DND-41 (cell line): ENCODE data around the gene PCBP4.

Experiments
- ATAC-seq: fragments of 200-7000 bp; cut with Tn5 transposase; 3 replicates; pipeline ENCODE4 v1.9.1; 2021; ENCODE audit warnings: low read depth; ENCODE audit not compliant: insufficient read depth
- DNase-seq: peaks from one replicate; pipeline ENCODE4 v3.0.0-alpha.2; 2020
- H2AFZ ChIP-seq: 2 replicates; pipeline ENCODE4 v1.6.0; 2012; ENCODE audit warnings: low read depth, low read length
- H3K27ac ChIP-seq: 2 replicates; pipeline ENCODE4 v1.5.1; 2012; ENCODE audit warnings: low read length, inconsistent platforms
- H3K27me3 ChIP-seq: fragments of 200-600 bp; sonication (generic); 2 replicates; pipeline ENCODE4 v1.6.0; 2012; ENCODE audit warnings: low read length, mild to moderate bottlenecking, inconsistent platforms; ENCODE audit not compliant: insufficient read depth, poor library complexity
- H3K36me3 ChIP-seq: 2 replicates; pipeline ENCODE4 v1.5.1; 2012; ENCODE audit warnings: low read length, inconsistent platforms; ENCODE audit not compliant: insufficient read depth
- H3K4me1 ChIP-seq: 2 replicates; pipeline ENCODE4 v1.5.1; 2012; ENCODE audit warnings: mild to moderate bottlenecking, low read length; ENCODE audit not compliant: insufficient read depth
- H3K4me2 ChIP-seq: 2 replicates; pipeline ENCODE4 v1.6.0; 2012; ENCODE audit warnings: mild to moderate bottlenecking, moderate library complexity, low read length, inconsistent platforms; ENCODE audit not compliant: insufficient read depth
- H3K4me3 ChIP-seq, 2 experiments: fragments of 200-600 bp in 1 of 2; shearing (Covaris generic) in 1 of 2; 2 replicates each; pipeline ENCODE4 v1.5.1; 2012 to 2016; ENCODE audit warnings: inconsistent platforms in 2 of 2, low read length in 2 of 2, mild to moderate bottlenecking in 2 of 2, low read depth in 1 of 2, moderate library complexity in 1 of 2
- H3K79me2 ChIP-seq: 2 replicates; pipeline ENCODE4 v1.6.0; 2012; ENCODE audit warnings: low read length, inconsistent platforms; ENCODE audit not compliant: insufficient read depth
- H3K9ac ChIP-seq: 2 replicates; pipeline ENCODE4 v1.6.0; 2012; ENCODE audit warnings: low read depth, mild to moderate bottlenecking, inconsistent platforms, low read length, moderate library complexity
- H3K9me3 ChIP-seq: 2 replicates; pipeline ENCODE4 v1.5.1; 2012; ENCODE audit warnings: low read length, moderate library complexity, mild to moderate bottlenecking, inconsistent platforms; ENCODE audit not compliant: insufficient read depth, severe bottlenecking
- H4K20me1 ChIP-seq: 2 replicates; pipeline ENCODE4 v1.6.0; 2012; ENCODE audit warnings: low read length; ENCODE audit not compliant: insufficient read depth
- CTCF ChIP-seq: IDR thresholded peaks from 2 replicates; pipeline ENCODE4 v1.5.1; 2012; ENCODE audit warnings: borderline replicate concordance, low read length, moderate library complexity, mild to moderate bottlenecking; ENCODE audit not compliant: poor library complexity, severe bottlenecking; ENCODE audit errors: extremely low read depth
- EZH2 ChIP-seq: IDR thresholded peaks from 3 replicates; pipeline ENCODE4 v1.6.1; 2012; ENCODE audit warnings: borderline replicate concordance, low read depth, mild to moderate bottlenecking, moderate library complexity, low read length, inconsistent platforms; ENCODE audit not compliant: severe bottlenecking

The PCBP4 gene

GRCh38 chr3:51960386-51960785, 6.9 kb downstream of the PCBP4 start:
- no peaks in the 10 kb centered on the region for H4K20me1 ChIP-seq
- DNase-seq (no peak), ATAC-seq (no peak)
- H3K4me1 ChIP-seq = no peaks in the 10 kb centered on the region
- no peak overlapping the region for H2AFZ ChIP-seq
- no peaks in the 10 kb centered on the region for H3K79me2 ChIP-seq
- H3K36me3 ChIP-seq = no peaks in the 10 kb centered on the region
- H3K27me3 ChIP-seq = no peaks in the 10 kb centered on the region
- no peak overlapping the region for H3K4me2 ChIP-seq
- H3K27ac ChIP-seq = no peak overlapping the region
- TF ChIP-seq EZH2 (no peak), CTCF (no peak)
- no peak overlapping the region for H3K4me3 ChIP-seq
- no peaks in the 10 kb centered on the region for H3K9me3 ChIP-seq
- no peak overlapping the region for H3K9ac ChIP-seq

GRCh38 chr3:51959651-51960050, 7.6 kb downstream of the PCBP4 start:
- Histone ChIP-seq H3K36me3 (no peaks in the 10 kb centered on the region), H3K9me3 (no peaks in the 10 kb centered on the region), H4K20me1 (no peaks in the 10 kb centered on the region), H3K27me3 (no peaks in the 10 kb centered on the region), H3K4me1 (no peaks in the 10 kb centered on the region), H3K4me2 (no peak overlapping the region), H3K4me3 (no peak overlapping the region), H3K79me2 (no peaks in the 10 kb centered on the region), H3K9ac (no peak overlapping the region), H3K27ac (no peak overlapping the region), H2AFZ (no peak overlapping the region)
- ATAC-seq (no peak), DNase-seq (no peak)
- TF ChIP-seq EZH2 (no peak), CTCF (no peak)

GRCh38 chr3:51958603-51959521, 8.4 kb downstream of the PCBP4 start:
- Histone ChIP-seq H3K27ac (no peak overlapping the region), H3K36me3 (no peaks in the 10 kb centered on the region), H3K27me3 (no peaks in the 10 kb centered on the region), H4K20me1 (no peaks in the 10 kb centered on the region), H2AFZ (no peak overlapping the region), H3K4me3 (no peak overlapping the region), H3K9ac (no peak overlapping the region), H3K4me1 (no peaks in the 10 kb centered on the region), H3K9me3 (no peaks in the 10 kb centered on the region), H3K79me2 (no peaks in the 10 kb centered on the region), H3K4me2 (no peak overlapping the region)
- no peak for TF ChIP-seq CTCF
- no peak for TF ChIP-seq EZH2
- no peak for ATAC-seq
- no peak for DNase-seq
